AG04450 (cell line): ENCODE measurements around the gene STX12. TPM values are rescaled to one million over a fixed set of nuclear protein-coding genes. Genes with fewer than 3 reads are reported as not detected.
"Not testable (repeated sequence)": the region's sequence is repeated elsewhere in the genome, so short reads cannot be mapped to it uniquely, and the experiment has no call there.

Experiments used
- CTCF ChIA-PET: fragments of 300-600, 350-600 bp; formaldehyde crosslinking; extraction: SDS; loops from one replicate; lab custom pipeline; 2022; ENCODE audit warnings: antibody characterized with exemption, inconsistent platforms; lab: Charles Lee
- POLR2A ChIA-PET: fragments of 350-600 bp; formaldehyde crosslinking; extraction: SDS; loops from one replicate; lab custom pipeline; 2021; ENCODE audit warnings: antibody characterized with exemption, inconsistent platforms; lab: Yijun Ruan, JAX
- DNase-seq: peaks from one replicate; pipeline ENCODE4 v3.0.0-alpha.2; 2011; ENCODE audit warnings: low read depth, low spot score
- H3K27ac ChIP-seq: one replicate; pipeline ENCODE4 v1.5.1; 2012; ENCODE audit warnings: low read depth, low read length, control low read depth
- H3K27me3 ChIP-seq: one replicate; pipeline ENCODE4 v1.6.0; 2012; ENCODE audit warnings: low read length; ENCODE audit not compliant: control insufficient read depth, insufficient read depth
- H3K4me3 ChIP-seq: 2 replicates; pipeline ENCODE4 v1.5.1; 2011; ENCODE audit warnings: mild to moderate bottlenecking, low read depth, low read length, control low read depth
- H3K9me3 ChIP-seq: 2 replicates; pipeline ENCODE4 v1.5.1; 2012; ENCODE audit warnings: low read length; ENCODE audit not compliant: control insufficient read depth, insufficient read depth
- polyA plus RNA-seq: library from polyadenylated mRNA; depleted of rRNA; stranded (reverse); fragments of >200 nt; gene quantifications from 2 replicates; pipeline ENCODE4 v1.2.3, GENCODE V29; 2011
- TF ChIP-seq, protein P1 (sequence below): IDR thresholded peaks from 2 replicates; pipeline ENCODE4 v1.5.1; 2011; ENCODE audit warnings: low read depth, low read length, control low read depth, inconsistent platforms

The STX12 gene
- polyA plus RNA-seq, 1 experiment = 42.6 TPM

DNA sequence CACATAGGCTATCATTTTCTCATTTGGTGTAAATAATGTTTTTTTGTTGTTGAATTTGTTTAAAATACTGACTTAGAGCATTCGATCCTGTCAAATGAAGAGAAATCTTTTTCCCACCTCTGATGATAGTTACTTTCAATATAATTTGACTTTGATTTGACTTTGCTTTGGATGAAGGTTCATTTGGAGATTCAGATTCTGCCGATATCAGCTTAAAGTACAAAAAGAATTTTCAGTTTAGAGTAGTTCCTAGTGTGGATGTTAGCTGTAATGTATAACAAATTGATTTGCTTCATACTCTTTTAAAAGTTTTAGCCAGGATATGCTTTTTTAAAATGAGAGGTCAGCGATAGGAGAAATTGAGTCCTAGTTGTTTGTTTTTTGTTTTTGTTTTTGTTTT lies 9.9 kb downstream of the STX12 start:
- POLR2A ChIA-PET = no interaction called here
- CTCF ChIA-PET = no interaction called here
- Histone ChIP-seq H3K9me3 (no peaks in the 10 kb centered on the region), H3K27ac (no peak overlapping the region), H3K27me3 (no peaks in the 10 kb centered on the region), H3K4me3 (no peak overlapping the region)
- DNase-seq = no peak
- TF ChIP-seq, protein P1, sequence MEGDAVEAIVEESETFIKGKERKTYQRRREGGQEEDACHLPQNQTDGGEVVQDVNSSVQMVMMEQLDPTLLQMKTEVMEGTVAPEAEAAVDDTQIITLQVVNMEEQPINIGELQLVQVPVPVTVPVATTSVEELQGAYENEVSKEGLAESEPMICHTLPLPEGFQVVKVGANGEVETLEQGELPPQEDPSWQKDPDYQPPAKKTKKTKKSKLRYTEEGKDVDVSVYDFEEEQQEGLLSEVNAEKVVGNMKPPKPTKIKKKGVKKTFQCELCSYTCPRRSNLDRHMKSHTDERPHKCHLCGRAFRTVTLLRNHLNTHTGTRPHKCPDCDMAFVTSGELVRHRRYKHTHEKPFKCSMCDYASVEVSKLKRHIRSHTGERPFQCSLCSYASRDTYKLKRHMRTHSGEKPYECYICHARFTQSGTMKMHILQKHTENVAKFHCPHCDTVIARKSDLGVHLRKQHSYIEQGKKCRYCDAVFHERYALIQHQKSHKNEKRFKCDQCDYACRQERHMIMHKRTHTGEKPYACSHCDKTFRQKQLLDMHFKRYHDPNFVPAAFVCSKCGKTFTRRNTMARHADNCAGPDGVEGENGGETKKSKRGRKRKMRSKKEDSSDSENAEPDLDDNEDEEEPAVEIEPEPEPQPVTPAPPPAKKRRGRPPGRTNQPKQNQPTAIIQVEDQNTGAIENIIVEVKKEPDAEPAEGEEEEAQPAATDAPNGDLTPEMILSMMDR = no peak

GRCh38 chr1:27784700-27785099 lies 11.7 kb downstream of the STX12 start:
- no peak for DNase-seq
- CTCF ChIA-PET = no interaction called here
- no peak overlapping the region for H3K4me3 ChIP-seq
- H3K27ac ChIP-seq = no peak overlapping the region
- no peaks in the 10 kb centered on the region for H3K9me3 ChIP-seq
- H3K27me3 ChIP-seq = no peaks in the 10 kb centered on the region
- TF ChIP-seq, protein P1 = no peak
- POLR2A ChIA-PET = interaction anchor here (1.6 kb wide), 1 partner anchor 12 kb away, joined by 5 read pairs; the partner anchor contains the start of gene STX12

DNA sequence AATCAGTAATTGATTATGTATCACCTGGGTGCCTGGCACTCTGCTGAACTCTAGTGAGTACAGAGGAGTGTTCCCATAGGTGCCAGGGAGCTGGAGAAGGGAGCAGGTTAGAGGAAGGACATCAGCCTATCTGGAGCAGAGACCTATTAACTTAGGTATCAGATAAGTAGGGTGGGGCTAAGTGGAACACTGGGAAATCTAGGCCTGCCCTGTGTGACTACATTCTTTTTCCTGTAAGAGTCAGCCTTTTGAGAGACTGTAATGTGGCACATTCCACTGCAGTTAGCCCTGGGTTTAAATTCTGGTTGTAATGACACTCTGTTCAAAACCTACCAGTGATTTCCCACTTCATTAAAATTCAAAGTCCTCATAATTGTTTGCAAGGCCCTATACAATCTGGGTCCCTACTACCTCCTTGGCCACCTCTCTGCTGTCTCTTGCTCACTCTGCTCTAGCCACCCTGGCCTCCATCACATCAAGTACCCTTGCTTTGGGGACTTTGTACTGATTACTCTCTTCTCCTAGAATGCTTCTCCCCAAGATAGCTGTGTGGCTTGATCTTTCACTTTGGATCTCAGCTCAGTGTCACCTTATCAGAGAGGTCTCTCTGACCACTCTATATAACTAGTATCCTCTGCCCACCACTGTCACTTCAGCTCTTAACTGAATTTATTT lies 12.9 kb downstream of the STX12 start:
- Histone ChIP-seq H3K4me3 (no peak overlapping the region), H3K27ac (no peak overlapping the region), H3K9me3 (no peaks in the 10 kb centered on the region), H3K27me3 (no peaks in the 10 kb centered on the region)
- TF ChIP-seq, protein P1 = no peak
- ChIA-PET CTCF (interaction anchor here (1.7 kb wide), 1 partner anchor 117 kb away, joined by 3 read pairs; no protein-coding TSS in a partner anchor), POLR2A (interaction anchor here (0.5 to 1.6 kb wide), 2 partner anchors 13 to 117 kb away, joined by 4 to 5 read pairs; partner anchors contain the start of gene STX12)
- DNase-seq = no peak

DNA sequence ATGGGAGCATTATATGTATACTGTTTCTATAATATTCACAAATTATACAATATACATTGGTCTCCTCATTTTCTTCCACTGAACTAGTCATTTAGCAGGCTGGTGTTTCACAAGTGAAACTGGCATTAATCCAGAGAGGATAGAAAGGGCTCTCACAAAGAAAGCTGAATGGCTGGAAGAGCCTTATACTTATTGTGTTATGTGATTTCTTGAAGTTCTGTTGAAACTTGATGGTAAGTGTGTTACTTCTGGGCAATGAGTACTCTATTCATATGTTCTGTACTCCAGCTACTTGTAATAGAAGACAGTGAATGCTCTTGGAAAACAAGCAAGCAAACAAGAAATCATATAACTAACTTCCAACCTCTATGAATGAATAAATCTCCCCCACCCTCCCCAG lies 14.9 kb downstream of the STX12 start:
- H3K27me3 ChIP-seq = no peaks in the 10 kb centered on the region
- ChIA-PET POLR2A (interaction anchor here (1.6 kb wide), 1 partner anchor 15 kb away, joined by 6 read pairs; the partner anchor contains the start of gene STX12), CTCF (interaction anchor here (0.7 to 0.9 kb wide), 2 partner anchors 15 to 175 kb away, joined by 3 read pairs; partner anchors contain the start of gene STX12)
- H3K9me3 ChIP-seq = no peaks in the 10 kb centered on the region
- TF ChIP-seq, protein P1 = no peak
- DNase-seq = no peak
- H3K4me3 ChIP-seq = no peak overlapping the region
- H3K27ac ChIP-seq = no peak overlapping the region

DNA sequence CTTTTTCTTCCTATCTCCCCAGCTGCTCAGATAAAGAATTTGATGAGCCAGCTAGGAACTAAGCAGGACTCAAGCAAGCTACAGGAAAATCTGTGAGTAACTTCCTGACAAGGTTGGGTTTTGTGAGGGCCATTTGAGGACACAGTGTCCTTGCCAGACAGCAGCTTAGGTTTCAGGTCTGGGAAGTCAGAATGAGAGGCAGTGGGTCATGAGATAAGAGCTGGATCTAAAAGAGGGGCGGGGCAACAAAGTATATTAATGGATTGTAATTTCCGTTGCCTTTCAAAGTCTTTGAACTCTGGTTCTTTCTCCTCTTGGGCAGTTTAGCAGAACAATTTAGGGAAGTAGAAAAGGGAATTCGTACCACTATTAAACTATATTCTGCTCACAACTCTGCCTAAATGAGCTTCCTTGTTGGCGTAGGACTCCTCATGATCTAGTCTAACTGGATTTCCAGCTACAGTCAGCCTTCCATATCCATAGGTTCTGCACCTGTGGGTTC lies 16.6 kb downstream of the STX12 start:
- TF ChIP-seq, protein P1 = no peak
- ChIA-PET POLR2A (interaction anchor here (0.7 kb wide), 1 partner anchor 41 kb away, joined by 3 read pairs; the partner anchor contains the start of gene PPP1R8), CTCF (interaction anchor here (1.0 kb wide), 2 partner anchors 34 to 64 kb away, joined by 3 read pairs; no protein-coding TSS in a partner anchor)
- Histone ChIP-seq H3K27ac (no peak overlapping the region), H3K4me3 (no peak overlapping the region), H3K27me3 (no peaks in the 10 kb centered on the region), H3K9me3 (no peaks in the 10 kb centered on the region)
- DNase-seq = no peak

DNA sequence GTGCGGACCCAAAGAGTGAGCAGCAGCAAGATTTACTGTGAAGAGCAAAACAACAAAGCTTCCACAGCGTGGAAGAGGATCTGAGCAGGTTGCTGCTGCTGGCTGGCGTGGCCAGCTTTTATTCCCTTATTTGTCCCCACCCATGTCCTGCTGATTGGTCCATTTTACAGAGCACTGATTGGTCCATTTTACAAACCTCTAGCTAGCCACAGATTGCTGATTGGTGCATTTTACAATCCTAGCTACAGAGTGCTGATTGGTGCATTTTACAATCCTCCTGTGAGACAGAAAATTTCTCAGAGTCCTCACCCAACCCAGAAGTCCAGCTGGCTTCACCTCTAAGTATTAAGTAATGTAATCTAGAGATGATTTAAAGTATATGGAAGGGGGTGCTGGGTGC lies 17.3 kb downstream of the STX12 start:
- CTCF ChIA-PET = interaction anchor here (1.0 kb wide), 1 partner anchor 33 kb away, joined by 3 read pairs; no protein-coding TSS in a partner anchor
- H3K27ac ChIP-seq, H3K4me3 ChIP-seq, H3K9me3 ChIP-seq, H3K27me3 ChIP-seq, POLR2A ChIA-PET, DNase-seq: not testable (repeated sequence)
